Stimulated activated CD8-positive, alpha-beta memory T cell treated with anti-CD3 and anti-CD28 coated beads, Interleukin-12 subunit alpha, Interleukin-12 subunit beta, amount 100 ng/mL, for 4 hours (primary cell): ENCODE measurements around the gene AICDA.
"Not testable (repeated sequence)": the region's sequence is repeated elsewhere in the genome, so short reads cannot be mapped to it uniquely, and the experiment has no call there.

Experiments used
- DNase-seq: peaks from one replicate; pipeline ENCODE4 v3.0.0-alpha.2; 2020; ENCODE audit warnings: low read depth

Gene AICDA

DNA sequence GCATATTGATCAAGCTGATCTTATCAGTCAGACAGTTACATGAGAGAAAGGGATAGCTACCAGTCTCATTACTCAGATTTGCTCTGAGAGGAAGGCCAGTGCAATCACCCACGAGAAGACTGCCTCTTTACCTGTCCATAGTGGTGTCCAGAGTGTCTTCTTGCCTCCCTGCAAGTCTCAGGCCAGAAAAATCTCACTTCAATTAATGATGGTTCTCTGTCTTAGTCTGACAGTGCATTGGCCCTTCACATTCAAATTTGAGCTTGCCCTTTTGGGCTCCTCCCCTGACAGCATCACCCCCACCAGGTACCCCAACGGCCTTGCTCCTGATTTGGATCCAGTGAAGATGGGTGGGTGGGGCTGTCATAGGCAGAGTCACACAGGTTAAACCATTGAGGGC lies at the start of gene AICDA:
TSS of gene AICDA (minus strand) at position 231 of the 400 bp plus-strand sequence. CDS start at position 139, 92 bp downstream.
- DNase-seq, result no peak

DNA sequence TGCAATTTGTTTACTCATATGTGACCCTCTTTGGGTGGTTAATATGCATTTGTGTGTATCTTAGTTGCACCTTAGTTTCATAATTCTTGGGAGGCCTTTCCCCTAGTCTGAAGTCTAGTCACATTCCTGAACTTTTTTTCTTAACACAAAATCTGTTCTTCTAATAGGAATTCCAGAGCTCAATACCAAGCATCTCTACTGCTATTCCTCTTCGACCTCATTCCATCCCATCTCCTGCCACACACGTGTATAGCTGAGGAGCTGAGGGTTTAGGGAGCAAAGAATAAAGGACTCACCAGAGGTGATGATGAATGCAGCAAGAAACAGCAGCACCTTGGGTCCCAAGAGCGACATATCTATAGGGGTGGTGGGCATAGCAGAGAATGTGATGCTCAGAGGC lies 49.1 kb upstream of the AICDA start:
- no peak for DNase-seq

DNA sequence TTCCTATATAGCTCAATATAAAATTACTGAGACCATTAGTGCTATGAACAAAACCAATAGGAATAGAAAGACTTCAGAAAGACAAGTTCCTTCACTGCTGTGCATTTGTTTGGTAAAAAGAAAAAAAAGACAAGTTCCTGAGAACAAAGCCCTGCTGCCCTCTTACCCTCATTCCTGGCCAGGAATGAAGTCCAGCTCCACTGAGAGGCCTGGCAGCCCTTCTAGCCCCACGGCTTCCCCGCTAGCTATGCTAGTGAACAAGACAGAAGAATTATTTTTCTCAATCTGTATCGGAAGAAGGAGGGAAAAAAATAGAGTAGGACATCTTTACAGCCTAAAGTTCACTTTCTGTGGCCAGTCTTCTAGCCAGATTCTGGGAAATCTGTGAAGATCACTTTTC lies 48.4 kb upstream of the AICDA start:
- no peak for DNase-seq

DNA sequence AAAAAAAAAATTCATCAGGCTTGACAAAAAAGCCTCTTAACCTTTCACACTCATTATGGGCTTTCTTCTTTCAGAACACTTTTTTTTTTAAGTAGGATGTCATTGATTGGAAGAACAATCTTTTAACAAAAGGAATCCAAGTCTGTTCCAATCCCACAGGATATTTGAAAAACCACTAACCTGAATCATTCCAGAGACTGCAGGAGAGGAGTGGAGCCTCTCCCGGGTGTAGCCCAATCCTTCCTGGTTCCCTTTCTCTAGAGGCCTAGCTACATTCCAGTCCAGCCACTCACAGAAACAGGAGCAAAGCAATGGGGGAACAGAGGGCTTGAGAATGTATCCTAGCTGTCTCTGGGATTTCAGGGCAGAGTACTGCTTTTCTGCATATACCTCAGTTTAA lies 45.7 kb upstream of the AICDA start:
- no peak for DNase-seq

DNA sequence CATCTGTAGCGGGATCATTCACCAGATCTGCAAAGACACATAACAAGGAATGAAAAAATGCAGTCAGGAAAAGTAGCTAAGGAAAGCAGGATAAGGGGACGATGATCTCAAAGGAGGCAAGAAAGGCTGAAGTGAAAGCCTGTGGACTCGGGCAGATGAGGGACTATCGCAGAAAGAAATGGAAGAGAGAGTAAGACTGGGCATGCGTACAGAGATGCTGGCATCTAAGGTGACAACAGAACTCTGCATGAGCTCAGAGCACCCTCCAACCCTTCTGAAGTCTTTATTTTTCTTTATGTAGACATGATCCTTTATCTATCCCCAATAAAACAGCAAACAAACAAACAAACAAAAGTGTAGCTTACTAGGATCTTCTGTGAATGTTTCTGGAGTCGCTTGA lies 42.8 kb upstream of the AICDA start:
- no peak for DNase-seq

DNA sequence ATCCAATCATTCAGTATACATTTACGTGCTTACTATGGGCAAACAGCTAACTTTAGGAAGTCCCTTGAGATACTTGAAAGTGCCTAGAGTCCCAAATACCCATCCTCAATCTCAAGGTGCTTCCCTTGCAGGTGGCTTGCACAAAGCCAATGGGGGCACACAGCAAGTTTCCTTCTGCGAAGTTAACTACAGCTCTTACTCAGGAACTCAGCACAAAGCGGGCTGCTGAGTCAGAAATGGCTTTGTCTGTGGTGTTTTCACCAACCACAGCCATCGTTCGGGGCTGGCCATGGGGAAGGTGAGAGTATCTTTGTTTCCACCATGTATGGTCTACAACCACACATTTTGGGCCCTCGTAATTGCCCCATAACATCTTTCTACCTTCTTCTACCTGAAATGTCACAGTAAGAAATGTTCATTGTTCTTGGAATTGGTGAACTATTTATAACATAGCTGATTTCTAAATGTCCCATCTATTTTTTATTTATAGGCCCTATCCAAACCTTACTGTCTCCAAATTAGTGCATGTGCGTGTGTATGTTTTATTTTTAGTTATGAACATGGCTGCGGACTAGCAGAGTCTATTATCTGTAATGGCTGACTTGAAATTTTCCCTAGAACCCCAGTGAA lies 36.0 kb upstream of the AICDA start:
- peak; percentile 17 for DNase-seq

DNA sequence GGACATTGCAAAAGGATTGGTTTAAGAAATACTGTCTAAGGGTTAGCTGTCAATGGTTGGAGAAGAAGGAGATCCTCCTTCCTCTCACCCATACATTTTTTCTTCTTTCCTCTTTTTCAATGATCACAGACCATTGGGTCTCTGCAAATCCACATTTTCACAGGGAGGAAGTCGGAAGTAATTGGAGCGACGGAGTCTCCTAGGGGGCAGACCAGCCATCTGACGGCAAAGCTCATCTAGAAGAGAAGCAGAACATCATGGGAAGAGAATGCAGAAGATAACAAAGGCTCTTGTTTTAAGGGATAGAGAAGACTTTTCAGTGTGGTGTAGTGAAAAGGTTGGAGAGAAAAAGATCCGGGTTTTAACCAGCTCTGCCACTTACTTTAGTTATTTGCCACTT lies 35.3 kb upstream of the AICDA start:
- DNase-seq, result no peak

DNA sequence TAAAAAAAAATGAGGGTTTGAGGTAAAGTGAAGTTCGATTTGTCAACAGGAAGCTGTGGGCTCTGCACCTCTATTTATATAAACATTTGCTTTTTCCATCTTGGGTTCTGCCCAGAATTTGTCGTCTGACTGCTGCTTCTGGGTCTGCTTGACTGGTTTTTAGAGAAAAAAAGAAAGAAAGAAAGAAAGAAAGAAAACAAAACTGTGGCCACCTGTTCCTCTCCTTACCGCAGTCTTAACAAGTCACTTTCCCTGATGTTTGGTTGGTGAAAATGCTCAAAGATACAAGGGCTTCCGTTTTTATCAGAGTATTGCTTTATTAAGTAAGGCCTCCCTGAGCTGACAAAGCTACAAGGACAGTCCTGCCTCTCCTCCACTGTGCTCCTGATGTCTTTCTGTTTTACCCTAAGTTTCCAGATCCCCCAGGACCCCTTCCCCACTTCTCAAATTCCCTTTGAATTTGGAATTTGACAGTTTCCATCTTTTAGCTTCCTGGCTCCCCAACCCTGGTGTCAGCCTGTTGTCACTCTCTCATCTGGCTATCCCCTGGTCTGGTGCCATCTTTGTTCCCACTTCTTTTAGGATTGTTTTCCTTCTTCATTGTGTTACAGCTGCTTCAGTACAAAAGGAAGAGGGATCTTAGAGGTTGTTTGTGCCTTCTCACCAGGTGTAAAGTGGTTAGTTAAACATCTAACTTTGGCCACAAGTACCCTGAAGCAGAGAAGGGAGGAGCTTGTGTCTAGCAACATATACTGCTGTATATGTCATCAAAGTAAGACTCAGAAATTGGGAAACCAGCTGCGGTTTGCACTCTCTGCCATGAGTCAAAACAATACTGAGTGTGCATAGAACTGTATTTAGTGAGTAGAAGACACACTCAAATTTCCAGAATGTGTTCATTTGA lies 31.9 kb upstream of the AICDA start:
- peak; percentile 7 for DNase-seq

DNA sequence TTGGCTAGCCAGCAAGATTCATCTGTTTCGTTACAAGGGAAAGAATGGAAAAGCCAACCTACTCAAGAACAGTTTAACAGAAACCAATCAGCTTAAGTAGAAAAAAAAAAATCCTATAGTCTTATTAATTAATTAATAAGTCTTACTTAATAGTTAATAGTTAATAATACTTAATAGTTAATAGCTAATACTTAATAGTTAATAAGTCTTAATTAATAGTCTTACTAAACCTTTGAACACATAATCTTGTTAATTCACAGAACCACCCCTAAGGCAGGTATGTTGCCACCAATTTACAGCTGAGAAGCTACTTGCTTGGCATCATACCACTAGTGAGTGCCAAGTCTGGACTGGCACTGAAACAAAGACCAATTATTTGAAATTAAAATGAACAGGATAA lies 30.1 kb upstream of the AICDA start:
- DNase-seq, result no peak

DNA sequence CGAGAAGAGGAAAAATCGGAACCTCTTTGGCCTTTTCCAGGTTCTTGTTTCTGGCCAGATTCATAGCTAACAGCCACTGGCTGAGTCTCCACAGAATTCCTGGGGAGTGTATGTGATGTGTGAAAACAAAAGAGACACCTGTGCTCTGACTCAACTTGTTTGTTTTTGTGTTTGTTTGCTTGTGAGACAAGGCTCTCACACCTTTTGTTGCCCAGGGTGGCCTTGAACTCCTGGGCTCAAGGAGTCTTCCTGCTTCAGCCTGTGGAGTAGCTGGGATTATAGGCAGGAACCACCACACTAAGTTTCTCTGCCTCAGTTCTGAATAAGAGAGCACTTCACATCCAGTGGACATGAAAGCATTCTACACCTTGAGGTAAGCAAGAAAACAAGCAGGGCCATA lies 27.3 kb upstream of the AICDA start:
- DNase-seq, result no peak

DNA sequence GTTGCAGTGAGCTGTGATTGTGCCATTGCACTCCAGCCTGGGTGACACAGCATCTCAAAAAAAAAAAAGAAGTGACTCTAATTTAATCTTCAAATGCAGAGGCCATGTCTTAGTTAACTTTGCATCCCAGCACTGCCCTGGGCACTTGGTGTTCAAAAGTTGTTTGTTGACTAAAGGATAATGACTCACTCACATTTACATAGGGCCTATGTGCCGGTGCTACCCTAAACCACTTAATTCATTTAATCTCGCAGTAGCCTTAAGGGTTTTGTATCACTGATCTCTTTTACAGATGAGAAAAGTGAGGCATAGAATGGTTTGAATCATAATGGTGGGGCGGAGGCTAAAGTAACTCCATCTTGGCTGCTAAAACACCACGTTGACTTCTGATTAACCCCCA lies 26.3 kb upstream of the AICDA start:
- DNase-seq, result no peak

DNA sequence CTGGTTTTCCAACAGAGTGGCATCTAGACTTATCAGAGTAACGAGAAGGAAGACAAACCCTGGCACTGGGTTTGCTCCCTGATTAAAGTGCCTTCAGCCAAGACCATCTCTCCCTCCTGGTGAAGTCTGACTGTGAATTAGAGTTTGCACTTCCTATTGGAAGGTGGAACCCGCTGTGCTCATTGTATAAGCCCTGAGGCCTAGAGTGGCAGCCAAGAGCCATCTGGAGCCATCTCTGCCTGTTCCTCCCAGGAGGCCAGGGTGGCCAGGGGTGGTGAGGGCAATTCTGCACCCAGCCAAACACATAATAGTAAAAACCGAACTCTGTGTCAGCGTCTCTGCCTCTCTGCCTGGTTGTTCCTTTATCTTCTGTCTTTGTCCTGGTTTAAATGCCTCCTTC lies 25.0 kb upstream of the AICDA start:
- no peak for DNase-seq

DNA sequence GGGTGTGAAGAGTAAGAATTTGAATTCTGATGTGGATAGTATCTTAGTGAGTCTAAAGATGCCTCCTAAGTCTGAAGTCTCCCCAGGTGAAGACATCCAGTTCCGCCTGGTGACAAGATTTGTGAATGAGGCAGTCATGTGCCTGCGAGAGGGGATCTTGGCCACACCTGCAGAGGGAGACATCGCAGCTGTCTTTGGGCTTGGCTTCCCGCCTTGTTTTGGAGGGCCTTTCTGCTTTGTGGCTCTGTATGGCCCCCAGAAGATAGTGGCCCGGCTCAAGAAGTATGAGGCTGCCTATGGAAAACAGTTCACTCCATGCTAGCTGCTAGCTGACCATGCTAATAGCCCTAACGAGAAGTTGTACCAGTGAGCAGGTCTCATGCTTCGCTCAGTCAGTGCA lies 24.6 kb upstream of the AICDA start:
- DNase-seq, result no peak

DNA sequence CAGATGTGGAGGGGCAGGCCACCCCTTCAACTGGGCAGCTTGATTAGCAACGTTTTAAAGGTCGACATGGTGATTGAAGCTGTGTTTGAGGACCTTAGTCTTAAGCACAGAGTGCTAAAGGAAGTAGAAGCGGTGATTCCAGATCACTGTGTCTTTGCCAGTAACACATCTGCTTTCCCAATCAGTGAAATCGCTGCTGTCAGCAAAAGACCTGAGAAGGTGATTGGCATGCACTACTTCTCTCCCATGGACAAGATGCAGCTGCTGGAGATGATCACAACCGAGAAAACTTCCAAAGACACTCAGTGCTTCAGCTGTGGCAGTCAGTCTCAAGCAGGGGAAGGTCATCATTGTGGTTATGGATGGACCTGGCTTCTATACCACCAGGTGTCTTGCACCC lies 23.9 kb upstream of the AICDA start:
- DNase-seq, result no peak

DNA sequence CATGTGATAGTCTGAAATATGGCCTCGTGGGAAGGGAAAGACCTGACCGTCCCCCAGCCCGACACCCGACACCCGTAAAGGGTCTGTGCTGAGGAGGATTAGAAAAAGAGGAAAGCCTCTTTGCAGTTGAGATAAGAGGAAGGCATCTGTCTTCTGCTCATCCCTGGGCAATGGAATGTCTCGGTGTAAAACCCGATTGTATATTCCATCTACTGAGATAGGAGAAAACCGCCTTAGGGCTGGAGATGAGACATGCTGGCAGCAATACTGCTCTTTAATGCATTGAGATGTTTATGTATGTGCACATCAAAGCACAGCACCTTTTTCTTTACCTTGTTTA lies 23.3 kb upstream of the AICDA start:
- DNase-seq, result not testable (repeated sequence)

DNA sequence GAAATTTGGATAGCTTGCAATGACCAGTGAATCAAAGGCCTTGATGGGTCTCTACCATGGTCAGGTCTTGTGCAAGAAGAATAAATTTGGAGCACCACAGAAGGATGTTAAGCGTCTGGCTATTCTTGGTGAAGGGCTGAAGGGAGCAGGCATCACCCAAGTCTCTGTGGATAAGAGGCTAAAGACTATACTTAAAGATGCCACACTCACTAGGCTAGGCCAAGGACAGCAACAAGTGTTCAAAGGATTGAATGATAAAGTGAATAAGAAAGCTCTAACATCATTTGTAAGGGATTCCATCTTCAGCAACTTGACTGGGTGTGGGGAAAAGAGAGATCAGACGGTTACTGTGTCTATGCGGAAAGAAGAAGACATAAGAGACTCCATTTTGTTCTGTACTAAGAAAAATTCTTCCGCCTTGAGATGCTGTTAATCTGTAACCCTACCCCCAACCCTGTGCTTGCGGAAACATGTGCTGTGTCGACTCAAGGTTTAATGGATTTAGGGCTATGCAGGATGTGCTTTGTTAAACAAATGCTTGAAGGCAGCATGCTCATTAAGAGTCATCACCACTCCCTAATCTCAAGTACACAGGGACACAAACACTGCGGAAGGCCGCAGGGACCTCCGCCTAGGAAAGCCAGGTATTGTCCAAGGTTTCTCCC lies 22.8 kb upstream of the AICDA start:
- not testable (repeated sequence) for DNase-seq

DNA sequence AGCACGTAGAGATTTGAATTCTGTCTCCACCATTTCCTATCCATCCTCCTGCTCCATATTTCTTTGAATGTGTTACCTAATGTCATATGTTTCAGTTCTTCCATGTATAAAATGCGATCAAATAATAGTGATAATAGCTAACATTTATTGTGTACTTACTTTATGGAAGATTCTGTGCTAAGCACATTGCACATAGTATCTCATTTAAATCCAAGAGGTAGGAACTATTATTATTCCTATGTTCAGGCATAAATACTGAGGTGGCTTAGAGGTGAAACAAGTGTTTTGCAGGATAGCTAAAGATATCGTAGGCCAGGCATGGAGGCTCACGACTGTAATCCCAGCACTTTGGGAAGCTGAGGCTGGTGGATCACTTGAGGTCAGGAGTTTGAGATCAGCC lies 17.5 kb upstream of the AICDA start:
- no peak for DNase-seq

DNA sequence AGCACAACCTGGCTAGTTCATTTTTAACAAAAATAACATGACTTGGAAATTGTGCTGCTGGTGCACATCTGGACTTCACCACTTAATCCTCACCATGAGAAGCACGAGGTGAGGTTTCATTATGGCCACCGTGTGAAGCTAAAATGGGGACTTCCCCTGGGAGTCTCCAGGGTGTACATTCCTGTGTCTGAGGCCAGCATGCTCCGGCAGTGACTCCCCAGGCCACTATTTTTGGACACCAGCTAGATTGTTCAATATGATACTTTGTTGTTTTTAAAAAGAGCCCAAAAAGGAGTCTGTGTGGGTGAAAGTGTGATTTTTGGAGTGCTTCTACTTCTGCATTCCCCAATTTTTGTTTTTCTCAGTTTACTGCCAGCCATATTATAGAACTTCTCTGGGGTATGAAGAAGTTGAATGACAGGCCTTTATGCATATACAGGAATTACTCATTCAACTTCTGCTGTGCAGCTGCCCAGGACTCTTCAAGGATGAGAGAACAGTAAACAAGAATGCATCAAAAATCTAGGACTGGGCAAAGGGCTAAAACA lies 16.9 kb upstream of the AICDA start:
- DNase-seq, result no peak

DNA sequence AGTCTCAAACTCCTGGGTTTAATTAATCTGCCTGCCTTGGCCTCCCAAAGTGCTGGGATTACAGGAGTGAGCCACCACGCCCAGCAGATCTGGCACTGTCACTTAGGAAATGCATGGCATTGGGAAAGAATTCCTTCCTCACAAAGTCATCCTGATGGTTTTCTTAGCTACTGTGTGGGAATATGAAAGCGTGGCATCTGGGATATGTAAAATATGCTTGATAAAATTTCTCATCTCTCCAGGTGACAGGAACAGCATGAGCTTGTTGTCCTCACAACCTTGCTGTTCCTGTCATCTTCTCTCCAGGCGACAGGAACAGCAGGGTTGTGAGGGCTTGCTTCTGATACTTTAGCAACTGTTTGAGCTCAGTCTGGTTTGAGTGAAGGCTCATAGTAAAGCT lies 16.1 kb upstream of the AICDA start:
- no peak for DNase-seq

DNA sequence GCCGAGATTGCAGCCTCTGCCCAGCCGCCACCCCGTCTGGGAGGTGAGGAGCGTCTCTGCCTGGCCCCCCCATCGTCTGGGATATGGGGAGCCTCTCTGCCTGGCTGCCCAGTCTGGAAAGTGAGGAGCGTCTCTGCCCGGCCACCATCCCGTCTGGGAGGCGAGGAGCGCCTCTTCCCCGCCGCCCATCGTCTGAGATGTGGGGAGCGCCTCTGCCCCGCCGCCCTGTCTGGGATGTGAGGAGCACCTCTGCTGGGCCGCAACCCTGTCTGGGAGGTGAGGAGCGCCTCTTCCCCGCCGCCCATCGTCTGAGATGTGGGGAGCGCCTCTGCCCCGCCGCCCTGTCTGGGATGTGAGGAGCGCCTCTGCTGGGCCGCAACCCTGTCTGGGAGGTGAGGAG lies 12.1 kb upstream of the AICDA start:
- DNase-seq, result not testable (repeated sequence)

DNA sequence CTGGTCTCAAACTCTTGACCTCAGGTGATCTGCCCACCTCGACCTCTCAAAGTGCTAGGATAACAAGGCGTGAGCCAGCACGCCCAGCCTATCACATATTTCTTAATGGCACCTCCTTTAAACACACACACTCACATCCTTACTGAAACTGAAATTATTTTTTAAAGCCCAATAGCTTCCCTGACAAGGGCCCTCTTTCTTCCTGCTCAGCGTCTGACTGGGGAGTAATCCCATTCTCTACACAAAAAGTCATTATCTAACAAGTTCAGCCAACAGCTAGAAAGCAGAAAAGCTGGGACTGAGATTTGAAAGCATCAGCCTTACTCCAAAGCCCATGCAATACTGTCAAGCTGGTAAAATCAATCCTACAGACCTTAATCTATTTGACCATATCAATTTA lies 10.0 kb upstream of the AICDA start:
- no peak for DNase-seq

DNA sequence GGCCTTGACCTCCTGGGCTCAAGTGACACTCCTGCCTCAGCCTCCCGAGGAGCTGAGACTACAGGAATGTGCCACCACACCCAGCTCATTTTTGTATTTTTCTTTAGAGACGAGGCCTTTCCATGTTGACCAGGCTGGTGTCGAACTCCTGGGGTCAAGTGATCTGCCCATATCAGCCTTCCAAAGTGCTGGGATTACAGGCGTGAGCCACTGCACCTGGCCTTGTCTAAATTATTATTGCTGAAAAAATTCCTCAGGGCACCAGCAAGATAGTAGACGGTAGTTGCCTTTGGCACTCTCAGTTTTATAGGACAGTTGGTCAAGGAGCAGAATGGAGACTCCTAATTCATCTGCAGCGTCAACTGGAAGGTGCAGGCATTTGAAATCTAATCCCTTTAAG lies 2.5 kb upstream of the AICDA start:
- DNase-seq, result no peak

DNA sequence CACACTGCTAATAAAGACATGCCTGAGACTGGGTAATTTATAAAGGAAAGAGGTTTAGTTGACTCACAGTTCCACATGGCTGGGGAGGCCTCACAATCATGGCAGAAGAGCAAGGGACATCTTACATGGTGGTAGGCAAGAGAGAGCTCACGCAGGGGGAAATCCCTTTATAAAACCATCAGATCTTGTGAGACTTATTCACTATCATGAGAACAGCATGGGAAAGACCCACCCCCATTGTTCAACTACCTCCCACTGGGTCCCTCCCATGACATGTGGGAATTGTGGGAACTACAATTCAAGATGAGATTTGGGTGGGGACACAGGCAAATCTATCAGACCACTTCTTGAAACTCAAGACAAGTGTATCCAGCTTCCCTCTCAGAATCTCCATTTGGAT lies 1.2 kb upstream of the AICDA start:
- DNase-seq, result not testable (repeated sequence)
